C4-2B (cell line): Measurements from ENCODE around the gene MED23.

ENCODE experiments used
- CTCF ChIP-seq: fragments of 450-650 bp; conservative IDR thresholded peaks from 2 replicates; pipeline ENCODE4 v1.5.1; 2017; ENCODE audit warnings: mild to moderate bottlenecking
- ZFX ChIP-seq: fragments of 450-650 bp; IDR thresholded peaks from 2 replicates; pipeline ENCODE4 v1.6.1; 2017

GRCh38 chr6:131645846-131646245 is 17.8 kb upstream of the MED23 start:
- TF ChIP-seq ZFX (no peak), CTCF (no peak)
